Cerebellar cortex (tissue), 1 donor: ENCODE measurements around the gene PDE12.
"Not testable (repeated sequence)": the region's sequence is repeated elsewhere in the genome, so short reads cannot be mapped to it uniquely, and the experiment has no call there.

Experiments
- DNase-seq: peaks from one replicate; pipeline ENCODE4 v3.0.0-alpha.2; 2015; ENCODE audit warnings: low spot score

Gene PDE12

DNA sequence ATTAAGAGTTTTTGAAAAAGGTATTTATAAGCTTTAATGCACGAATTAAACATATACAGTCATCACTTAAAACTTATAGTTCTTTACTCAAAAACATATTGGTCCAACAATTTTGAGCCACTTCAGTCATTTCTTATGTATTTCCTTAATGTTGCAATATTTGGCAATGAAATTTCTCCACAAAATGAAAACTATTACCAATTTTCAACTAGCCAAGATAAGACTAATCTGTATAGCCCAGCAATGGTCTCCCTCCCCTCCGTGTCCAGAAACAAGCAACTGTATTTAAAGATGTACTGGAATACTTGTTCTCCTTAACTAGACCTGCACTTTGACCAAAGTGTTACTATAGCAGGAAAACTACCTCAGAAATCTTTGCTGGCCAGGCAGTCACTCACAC is 31.8 kb downstream of the PDE12 start:
- DNase-seq = no peak

GRCh38 chr3:57592306-57592705 is 36.2 kb downstream of the PDE12 start:
- DNase-seq = no peak

DNA sequence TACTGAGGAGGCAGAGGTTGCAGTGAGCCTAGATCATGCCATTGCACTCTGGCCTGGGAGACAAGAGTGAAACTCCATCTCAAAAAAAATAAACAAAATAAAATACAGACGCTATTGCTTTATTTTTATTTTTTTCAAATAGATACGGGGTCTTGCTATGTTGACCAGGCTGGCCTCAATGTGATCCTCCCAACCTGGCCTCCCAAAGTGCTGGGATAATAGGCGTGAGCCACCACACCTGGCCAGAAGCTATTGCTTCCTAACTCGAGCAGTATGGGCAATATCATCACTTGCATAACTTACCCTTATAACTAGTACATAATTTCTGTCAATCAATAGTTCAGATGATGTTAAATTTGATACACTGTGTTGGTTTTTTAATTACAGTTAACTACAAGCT is 38.1 kb downstream of the PDE12 start:
- no peak for DNase-seq

DNA sequence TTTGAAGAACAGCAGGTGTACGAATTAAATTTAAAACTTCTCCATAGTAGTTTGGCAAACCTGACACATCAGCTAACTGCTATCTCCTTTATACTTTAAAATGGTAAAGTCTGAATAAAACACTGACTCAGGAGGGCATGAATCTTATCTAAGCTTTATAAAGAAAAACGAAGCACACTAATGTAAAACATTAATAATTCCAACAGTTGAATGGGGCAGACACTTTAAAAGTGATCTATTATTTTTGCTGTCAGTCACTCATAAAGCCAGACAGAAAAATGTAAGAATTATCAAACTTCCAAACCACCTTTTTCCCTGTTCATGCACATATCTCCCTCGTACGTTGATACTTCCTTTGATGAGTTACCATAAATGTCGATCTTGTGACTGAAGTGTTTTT is 38.5 kb downstream of the PDE12 start:
- no peak for DNase-seq

GRCh38 chr3:57596495-57597126 is 40.5 kb downstream of the PDE12 start:
- peak; percentile 57 for DNase-seq

DNA sequence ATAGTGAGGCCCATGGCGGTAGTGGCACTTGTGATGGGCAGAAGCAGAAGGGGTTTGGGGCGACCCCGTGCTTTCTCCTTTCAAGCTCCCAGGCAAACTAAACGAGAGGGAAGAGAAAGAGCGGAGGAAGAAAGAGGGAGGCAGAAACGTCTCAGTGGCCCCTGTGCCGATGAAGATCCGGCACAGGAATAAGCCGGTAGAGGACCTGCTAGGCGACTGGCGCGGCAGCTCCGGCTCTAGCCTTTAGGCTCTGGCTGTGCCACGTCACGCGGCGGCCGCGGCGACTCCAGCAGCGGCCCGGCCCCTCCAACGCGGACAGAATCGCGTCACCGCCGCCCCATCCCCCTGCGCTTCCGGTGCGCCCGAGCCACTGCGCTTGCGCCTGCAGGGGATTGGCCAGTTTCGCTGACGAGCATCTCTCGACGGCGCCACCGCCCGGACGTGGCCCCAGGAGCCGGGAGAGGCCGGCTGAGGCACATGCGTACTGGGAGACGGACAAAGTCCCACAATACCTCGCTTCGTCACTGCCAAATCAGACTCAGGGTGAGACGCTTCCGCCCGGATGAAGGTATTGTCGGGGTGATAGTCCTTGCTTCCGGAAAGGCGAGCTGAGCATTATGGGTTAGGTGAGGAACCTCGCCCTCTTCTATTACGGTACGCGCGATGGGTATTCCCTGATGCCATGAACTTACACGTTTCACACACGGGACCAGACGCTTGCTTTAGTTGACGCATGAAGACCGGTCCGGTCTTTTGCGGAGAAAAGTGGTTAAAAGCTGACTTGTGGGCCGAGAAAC is 41.3 kb downstream of the PDE12 start, which contains the start of gene ARF4:
Gene ARF4 (minus strand): TSS at position 218 of the 797 bp plus-strand sequence. CDS start 204 bp downstream, at position 14.
- peak; percentile 99 for DNase-seq

GRCh38 chr3:57598765-57599360 is 42.8 kb downstream of the PDE12 start:
- DNase-seq = no peak

DNA sequence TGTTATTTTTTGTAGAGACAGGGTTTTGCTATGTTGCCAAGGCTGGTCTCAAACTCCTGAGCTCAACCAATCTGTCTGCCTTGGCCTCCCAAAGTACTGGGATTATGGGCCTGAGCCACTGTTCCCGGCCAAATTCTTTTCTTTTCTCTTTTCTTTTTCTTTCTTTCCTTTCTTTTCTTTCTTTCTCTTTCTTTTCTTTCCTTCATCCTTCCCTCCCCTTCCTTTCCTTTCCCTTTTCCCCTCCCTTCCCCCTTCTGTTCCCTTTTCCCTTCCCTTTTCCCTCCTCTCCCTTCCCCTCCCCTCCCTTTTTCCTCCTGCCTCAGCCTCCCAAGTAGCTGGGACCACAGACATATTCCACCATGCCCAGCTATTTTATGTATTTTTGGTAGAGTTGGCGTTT is 44.1 kb downstream of the PDE12 start:
- DNase-seq = no peak

GRCh38 chr3:57604971-57605370 is 48.9 kb downstream of the PDE12 start:
- no peak for DNase-seq

DNA sequence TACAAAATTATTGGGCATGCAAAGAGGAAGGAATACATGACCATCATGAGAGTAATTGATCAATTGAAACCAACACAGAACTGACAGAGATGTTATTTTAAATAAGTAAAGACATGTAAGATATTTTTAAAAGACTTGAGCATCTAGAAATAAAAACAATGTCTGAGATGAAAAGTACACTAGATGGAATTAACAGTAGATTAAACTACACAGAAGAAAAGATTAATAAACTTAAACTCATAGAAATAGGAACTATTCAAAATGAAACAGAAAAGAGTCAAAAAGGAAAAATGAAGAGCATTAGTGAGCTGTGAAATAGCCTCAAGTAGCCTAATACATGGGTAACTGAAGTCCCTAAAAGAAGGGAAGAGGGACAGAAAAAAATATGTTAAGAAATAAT is 49.6 kb downstream of the PDE12 start:
- DNase-seq = no peak

DNA sequence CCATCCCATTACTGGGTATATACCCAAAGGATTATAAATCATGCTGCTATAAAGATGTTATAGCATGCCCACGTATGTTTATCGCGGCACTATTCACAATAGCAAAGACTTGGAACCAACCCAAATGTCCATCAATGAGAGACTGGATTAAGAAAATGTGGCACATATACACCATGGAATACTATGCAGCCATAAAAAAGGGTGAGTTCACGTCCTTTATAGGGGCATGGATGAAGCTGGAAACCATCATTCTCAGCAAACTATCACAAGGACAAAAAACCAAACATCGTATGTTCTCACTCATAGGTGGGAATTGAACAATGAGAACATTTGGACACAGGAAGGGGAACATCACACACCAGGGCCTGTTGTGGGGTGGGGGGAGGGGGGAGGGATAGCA is 55.8 kb downstream of the PDE12 start:
- not testable (repeated sequence) for DNase-seq

DNA sequence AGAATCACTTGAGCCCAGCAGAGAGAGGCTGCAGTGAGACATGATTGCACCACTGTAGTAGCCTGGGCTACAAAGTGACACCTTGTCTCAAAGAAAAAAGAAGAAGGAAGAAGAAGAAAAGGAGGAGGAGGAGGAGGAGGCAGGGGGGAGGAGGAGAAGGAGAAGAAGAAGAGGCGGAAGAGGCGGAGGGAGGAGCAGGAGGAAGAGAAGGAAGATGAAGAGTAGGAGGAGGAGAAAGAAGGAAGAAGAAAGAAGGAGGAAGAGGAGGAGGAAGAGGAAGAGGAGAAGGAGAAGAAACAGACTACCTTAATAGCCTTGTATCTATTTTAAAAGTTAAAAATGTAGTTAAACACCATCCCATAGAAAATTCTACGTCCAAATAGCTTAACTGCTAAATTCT is 60.2 kb downstream of the PDE12 start:
- no peak for DNase-seq
